NCI-H526 treated with DMSO at 0.1 percent for 48 hours (cell line): ENCODE measurements around the gene SETD2.
"Not testable (repeated sequence)": the region's sequence is repeated elsewhere in the genome, so short reads cannot be mapped to it uniquely, and the experiment has no call there.

Experiments
- DNase-seq: peaks from one replicate; lab custom pipeline; 2025; lab: John Stamatoyannopoulos, UW

The SETD2 gene

DNA sequence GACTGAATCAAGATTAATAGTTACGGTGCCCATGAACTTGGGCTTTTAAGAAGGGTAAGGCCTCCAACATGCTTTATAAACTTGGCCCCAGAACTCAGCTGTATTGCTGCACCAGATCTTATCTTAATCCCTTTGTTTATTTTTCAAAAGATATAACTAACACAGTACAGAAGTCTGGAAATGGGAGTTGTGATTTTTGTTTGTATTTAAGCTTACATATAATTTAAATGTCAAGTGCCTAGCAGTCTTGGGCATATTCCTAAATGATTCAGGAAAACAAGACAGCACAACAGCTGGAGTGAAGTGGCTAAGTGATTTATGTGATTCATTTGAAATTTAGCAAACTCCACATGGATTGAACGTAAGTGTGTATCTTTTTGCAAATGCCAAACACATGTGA, 128.3 kb downstream of the SETD2 start:
- DNase-seq: no peak

DNA sequence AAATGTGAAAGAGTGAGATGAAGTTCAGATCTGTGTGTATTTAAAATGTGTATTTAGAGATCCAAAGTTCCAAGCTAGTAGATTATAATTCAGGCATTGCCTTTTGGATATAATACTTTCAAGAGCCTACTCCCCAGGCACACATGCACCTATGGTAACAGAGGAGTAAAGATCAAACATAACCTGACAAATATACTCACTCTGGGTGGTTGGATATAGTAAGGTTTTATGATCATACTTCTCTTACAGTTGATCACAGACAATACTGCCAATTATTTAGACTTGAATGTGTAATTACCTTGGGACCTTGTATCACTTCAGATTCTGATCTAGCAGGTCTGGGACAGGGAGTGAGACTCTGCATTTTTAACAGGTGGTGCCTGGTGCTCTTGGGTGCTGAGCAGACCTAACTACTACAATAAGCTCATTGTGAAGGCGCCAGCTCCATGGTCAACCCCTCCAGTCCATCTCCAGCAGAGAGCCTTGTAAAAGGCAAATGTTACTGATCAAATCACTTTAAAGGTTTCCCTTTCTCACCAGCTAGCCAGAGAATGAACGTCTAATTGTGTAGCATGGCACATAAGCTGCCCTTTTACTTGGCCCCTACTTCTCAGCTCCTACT, 128.9 kb downstream of the SETD2 start:
- DNase-seq: peak; percentile 68

DNA sequence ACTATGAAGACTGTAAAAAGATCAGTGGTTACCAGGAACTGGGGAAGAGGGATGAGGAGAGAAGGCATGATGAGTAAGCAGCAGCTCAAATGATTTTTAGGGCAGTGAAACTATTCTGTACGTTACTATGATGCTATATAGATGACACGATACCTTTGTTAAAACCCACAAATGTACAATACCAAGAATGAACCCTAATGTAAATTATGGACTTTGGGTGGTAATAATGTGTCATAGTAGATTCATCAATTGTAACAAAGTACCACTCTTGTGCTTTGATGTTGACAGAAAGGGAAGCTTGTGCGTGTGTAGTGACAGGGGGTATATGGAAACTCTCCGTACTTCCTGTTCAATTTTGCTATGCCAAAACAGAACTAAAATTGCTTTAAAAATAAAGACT, 132.9 kb downstream of the SETD2 start:
- not testable (repeated sequence) for DNase-seq

DNA sequence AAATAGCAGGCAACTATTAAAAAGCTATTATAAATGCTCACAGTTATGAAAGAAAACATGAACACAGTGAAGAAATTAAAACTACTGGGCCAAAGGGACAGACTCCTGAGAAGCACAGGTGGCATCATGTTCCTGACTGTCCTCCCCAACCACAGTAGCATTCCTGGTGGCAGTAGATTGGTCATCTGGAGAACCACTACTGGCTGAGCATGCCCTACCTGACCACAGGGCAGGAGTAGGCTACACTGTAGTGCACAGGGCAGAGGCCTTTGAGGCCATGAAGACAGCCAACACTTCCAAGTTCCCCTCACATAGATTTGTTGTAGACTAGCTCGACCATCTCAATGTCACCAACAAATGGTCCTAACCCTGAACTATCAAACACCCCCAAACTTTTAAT, 135.2 kb downstream of the SETD2 start:
- no peak for DNase-seq

DNA sequence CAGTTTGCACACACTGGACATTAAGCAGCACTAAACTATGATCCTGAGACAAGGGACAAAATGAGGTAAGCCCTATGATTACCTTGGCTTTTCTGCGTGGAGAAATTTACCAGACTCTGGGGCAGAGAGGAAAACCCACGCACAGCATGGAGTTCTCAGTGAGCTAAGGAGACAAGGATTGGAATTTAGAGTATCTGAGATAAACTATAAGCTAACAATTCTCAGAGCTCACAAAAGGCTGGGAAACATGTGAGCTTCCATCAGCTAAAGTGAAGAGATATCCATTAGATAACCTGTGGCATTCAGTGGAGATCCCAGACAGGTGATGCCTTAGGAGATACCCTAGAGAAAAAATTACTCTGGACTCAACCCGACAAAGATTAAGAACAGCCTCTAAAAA, 135.8 kb downstream of the SETD2 start:
- DNase-seq: no peak

DNA sequence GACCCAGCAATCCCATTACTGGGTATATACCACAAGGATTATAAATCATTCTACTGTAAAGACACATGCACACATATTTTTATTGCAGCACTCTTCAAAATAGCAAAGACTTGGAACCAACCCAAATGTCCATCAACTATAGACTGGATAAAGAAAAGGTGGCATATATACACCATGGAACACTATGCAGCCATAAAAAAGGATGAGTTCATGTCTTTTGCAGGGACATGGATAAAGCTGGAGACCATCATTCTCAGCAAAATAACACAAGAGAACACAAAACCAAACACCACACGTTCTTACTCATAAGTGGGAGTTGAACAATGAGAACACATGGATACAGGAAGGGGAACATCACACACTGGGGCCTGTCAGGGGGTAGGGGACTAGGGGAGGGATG, 137.5 kb downstream of the SETD2 start:
- not testable (repeated sequence) for DNase-seq

DNA sequence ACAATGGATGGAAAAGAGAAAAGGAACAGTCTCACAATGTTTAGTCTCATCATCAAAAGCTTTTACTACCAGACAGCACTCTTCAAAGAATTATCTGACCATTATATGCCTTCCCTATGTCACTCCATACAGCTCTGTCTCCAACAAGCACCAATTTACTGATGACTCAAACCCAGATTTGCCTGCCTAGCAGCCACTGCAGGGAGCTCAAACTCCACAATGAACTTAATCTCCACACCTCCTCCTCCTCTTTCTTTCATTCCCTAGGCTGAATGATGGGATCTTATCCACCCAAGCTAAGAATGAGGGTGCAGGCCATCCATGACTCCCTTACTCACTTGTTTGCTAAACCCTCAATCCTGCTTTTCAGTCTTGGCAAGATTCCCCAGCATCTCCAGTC, 139.0 kb downstream of the SETD2 start:
- no peak for DNase-seq

DNA sequence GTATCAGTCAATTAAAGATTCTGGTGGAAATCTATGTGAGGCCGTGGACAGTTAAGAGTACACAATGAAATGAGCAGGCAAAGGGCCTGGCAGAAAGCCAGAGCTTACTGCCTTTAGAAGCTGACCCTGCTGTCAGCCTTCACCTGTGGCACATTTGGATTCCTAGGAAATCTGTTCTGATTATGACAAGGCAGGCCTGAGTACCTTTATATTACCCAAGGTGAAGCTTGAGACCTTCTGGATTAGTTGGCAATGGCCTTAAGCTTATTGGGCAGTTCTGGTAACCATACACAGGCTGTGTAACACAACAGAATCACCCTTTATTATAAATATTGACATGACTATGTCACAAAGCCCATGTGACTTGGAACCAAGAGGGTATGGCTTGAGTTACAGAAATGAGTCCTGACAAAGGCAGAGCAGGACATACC, 141.3 kb downstream of the SETD2 start:
- no peak for DNase-seq

DNA sequence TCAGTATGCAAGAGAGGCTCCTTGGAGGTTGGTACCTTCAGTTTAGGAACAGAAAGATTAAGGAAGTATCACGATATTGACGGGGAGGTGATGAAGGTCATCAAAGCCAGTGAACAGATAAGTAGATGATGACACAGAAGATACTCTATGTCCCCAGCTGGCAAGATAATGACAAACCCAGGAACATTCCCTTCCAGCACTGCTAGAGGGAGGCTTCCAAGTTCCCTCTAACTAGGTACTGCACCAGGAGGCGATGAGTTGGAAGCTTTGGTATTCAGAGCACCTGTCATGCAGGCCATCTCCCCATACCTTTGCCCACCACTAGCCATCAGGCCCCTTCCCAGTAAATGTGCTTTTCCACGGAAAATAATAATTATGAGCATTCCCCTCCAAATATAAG, 143.6 kb downstream of the SETD2 start:
- no peak for DNase-seq

DNA sequence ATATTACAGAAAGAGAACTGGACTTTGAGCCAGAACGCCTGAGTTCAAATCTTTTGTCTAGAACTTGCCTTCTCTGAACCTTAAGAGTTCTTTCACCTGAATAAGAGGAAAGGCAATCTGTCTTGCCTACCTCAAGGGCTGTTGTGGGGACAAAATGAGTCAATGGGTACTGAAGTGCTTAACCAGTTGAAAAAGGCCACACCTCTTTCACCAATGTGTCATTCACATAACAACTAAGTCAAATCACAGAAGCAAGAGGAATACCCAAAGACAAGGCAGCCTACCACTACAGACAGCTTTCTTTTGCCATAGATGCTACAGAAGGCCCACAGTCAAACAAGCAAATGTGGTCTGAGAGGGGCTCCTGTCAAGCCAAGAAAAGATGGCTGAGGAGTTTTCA, 144.7 kb downstream of the SETD2 start:
- DNase-seq: no peak

DNA sequence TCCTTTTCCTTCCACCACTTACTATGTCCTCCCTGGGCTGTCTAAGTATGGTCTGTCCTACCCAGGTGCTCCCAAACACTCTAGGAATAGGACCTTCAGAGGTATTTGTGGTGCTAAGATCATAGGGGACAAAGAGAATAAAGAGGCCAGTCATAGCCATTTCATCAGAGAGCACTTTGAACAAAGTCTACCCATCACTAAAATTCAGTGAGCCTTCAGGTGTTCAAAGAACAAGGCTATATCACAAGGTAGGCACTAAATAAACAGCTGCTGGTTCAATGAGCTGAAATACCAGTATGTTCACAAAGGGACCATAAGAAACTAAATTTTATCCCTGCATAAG, 145.7 kb downstream of the SETD2 start:
- no peak for DNase-seq

DNA sequence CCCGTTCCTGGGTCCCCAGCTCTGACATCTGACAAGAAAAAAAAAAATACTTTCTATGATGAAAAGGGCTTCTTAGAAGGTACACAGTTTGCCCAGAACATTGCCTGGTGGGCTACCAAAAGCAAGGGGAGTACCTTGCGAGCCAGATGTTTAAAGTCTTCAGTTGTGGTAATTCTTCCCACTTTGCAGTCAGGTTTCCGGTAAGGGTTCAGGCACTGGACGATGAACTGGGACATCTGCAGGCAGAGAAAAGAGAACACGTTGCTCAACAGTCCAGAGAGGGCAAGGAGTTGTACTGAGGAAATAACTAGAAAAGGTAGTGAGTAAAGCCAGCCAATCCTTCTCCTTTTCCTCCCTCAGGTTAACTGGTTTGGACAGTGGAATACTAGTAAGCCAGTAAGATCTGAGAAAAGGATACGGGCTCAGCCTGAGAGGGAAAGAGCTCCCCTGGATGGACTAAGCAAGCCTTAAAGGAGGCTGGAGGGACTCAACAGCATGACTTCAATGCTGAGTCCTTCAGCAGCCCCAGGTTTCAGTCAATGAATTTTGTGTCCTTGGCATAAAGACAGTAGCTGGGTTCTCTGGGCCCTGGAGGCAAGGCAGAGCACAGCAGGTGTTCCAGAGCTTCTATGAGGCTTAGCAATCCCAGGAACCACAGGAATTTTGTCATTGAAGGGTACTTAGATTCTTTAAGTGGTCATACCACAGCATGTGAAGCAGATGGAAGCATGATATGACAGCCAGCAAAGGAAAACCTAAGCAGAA, 146.2 kb downstream of the SETD2 start:
- DNase-seq: no peak

DNA sequence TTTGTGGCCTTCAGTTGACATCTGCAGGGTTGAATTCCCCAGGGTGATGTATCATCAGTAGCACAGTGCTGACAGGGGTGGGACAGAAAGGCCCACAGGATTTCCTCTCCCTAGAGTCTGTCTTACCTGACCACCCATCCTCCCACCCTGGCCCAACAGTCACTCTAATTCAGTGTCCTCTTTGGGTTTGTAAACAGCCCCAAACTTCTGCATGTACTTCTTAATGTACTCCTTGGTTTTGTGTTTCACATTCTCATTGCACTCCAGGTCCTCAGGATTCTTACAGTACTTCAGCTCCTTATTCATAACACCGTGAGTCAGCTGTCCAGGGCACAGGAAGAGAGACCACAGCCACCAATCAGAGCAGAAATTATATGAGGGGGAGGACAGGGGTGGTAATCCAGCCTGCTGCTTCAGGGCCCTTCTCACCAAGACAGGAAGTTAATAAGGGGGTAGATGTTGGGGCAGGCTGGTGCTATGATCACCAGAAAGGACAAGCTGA, 146.9 kb downstream of the SETD2 start:
- no peak for DNase-seq

DNA sequence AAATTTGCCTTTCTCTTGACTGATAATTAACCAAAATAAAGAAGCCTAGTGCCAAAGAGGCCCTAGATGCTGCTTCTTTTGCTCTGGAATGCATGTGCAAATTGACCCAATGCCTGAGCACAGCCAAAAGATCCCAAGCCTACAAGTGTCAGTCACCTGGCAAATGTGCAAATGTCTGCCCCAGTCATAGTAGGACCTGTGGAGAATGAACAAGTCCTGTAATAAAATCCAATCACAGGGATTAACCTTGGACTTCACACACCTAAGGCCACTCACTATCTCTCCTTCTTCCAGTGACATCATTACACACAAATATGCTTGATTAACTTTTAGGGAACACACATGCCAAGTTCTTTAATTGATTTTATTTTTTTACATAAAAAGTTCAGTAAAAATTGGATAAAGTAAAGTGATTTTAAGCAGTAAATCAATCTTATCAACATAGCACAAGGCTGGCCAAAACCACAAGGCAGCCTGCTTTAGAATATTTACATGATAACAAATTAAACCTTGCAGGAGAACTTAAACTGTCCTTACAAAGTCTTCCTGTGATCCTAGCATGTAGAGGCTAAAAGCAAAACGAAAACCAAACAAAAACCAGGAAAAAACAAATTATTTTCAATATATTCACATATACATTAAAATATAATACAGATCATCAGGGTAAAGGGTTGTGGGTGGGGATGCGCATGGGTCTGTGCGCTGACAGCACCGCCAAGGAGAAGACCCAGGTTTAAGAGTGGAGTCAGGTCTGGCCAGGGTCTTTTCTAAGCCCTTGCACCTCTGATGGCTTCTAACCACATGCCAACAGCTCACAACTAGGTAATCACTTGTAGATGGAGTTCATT, 147.6 kb downstream of the SETD2 start:
- DNase-seq: no peak

DNA sequence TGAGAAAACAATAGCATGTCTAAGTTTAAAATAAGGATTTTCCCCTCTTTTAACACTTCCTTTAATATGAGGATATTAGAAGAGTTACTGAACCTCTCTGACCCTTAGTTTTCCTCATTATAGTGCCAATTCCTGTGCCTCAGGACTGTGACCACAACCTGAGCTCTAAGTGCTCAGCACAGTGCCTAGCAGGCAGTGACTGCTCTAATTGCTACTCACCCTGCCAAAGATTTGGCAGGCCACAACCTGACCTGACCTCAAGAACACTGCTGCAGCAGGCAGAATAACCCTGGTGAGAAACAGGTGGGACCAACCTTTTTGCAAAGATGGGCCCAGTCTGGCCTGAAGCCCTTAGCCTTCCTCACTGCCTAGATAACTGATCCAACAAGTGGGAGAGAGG, 148.8 kb downstream of the SETD2 start:
- no peak for DNase-seq

DNA sequence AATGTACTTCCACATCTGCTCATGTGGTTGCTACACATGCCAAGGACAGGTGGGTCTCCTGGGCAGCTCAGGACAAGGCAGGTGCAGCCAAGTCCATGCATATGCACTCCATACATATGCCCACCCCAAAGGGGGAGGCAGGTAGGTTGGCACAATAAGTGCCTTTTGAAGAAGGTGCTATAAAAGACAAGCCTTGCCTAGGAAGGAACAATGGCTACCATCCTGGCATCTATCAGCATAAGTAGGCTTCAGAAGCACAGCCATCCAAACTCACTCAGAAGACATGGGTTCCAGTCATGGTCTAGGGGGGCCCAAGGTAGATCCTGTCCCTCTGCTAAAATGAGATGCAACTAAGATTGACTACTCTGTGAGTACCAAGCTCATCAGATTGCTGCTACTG, 149.9 kb downstream of the SETD2 start:
- no peak for DNase-seq

DNA sequence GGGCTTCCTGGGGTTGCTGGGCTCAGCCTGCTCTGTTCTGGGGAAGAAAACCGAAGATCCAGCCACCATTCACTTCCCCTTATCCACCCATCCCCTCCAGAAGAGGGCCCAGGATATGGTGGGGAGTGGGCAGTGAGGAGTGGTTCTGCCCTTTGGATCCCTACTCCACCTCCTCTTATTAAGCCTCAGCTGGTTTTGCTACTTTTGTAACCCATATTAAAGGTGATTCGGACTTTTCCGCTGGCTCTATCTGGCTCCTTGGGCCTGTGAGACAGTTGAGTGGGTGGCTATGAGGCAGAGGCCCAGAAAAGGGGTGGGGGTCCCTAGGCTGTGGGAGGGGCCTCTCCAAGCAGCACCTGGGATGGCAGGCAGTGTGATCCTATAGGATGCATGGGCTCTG, 150.7 kb downstream of the SETD2 start:
- DNase-seq: no peak

DNA sequence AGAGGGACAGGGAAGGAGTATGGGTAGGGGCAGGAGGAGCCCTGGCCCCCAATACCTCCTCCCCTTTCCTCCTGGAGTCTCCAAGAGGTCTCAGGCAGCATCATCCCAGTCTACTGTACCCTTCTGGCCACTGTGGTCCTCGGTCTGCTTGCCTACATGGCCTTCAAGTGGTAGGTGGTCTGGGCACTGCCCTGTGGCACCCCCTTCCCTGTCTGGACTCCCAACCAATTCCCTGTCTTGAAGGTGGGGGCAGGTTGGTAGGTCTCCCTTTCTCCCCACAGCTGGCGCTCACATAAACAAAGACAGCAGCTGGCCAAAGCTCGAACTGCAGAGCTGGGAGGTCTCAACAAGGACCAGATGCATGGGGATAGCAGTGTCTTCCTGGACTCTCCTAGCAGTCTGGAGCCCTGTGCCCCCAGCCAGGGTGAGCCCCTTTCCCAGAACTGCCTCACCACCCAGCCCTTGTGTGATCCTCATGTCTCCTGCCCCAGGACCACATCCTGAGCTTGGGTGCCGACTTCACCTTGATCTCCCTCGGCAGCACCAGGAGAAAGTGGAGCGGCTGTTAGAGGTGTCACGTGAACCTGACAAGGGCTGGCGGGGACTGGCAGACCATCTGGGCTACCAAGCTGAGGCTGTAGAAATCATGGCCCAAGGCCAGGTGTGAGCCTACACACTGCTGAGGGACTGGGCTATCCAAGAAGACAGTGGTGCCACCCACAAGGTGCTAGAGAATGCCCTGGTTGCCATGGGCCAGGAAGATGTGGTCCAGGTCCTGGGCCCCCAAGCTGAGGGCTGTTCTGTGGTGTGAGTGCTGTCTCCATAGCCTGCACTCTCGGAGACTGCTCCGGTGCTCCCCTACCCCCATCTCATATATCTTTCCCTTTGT, 151.3 kb downstream of the SETD2 start:
- DNase-seq: no peak

DNA sequence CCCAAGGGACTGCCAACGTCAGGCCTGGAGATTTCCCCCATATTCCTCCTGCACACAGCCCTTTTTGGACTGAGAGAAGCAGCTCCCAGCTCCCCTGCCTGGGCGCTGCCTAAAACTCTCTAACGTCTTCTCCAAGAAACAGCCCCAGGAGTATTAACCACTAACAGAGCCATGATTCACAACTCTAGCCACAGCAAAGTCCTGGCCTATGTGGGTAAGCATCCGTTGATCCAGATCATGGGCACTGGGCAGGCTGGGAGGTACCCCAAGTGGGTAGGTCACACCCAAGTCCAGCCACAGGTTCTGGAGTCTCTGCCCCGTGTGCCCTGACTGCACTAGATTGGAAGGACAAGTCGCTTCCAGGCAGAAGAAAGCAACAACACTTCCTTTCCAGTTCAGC, 152.5 kb downstream of the SETD2 start:
- DNase-seq: no peak

DNA sequence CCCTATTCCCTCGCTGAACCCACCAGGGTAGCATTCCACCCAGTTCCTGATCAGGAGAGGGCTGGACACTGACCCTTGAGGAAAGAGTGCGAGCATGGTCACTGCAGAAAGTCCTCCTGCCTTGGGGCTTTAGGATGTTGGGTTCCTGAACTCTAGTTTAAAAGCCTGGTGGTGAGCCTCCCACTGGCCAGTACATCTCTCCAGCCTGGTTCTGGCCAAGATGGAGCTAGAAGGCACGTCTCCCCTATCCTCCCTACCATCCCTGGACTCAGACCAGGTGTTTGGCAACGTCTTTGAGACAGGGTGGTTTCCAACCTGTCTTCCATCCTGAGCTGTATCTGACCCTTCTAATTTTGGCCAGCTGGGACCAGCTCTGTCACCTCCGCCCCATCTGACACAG, 153.0 kb downstream of the SETD2 start:
- no peak for DNase-seq

DNA sequence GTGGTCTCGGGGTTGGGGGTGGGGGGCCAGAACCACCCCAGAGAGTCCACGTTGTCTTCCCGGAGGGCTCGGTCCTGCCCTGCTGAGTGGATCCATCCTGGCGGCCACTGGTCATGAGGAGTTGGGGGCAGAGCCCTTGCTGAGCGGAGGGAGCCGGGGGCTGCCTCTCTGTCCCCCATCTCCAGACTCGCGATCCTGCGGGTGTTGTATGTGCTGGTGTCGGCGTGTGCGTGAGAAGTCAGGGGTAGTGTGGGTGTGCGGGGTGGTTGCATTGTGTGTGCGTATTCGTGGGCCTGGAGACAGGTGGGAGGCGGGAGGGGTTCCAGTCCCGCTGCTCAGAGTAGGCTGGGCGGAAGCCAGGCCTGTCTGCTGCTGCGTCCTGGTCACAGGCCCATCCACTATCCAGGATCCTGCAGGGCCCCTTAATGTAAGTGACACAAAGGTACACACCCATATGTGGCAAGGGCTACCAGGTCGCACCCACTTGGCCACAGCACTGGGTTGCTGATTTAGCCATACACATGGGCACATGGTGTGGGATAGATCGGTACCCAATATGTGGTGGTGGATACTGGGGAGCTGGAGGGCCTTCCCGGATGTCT, 153.7 kb downstream of the SETD2 start:
- no peak for DNase-seq
